ENCODE results near the gene DSG4.

Gene DSG4

DNA sequence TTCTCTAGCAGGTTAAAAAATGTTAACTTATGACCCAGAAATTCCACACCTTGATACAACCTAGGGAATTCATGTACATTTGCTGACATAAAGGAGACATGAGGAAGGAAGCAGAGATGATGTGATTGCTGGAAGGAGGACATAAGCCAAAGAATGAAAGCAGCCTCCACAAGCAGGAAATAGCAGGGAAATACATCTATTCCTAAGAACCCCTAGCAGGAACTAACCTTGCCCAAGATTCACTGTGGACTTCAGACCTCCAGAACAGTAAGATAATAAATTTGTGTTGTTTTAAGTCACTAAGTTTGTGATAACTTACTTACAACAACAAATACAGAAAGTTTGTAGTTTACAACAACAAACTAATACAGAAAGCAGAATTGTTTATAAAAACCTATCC is 4.6 kb upstream of the DSG4 start:
- TF ChIP-seq, protein P1, sequence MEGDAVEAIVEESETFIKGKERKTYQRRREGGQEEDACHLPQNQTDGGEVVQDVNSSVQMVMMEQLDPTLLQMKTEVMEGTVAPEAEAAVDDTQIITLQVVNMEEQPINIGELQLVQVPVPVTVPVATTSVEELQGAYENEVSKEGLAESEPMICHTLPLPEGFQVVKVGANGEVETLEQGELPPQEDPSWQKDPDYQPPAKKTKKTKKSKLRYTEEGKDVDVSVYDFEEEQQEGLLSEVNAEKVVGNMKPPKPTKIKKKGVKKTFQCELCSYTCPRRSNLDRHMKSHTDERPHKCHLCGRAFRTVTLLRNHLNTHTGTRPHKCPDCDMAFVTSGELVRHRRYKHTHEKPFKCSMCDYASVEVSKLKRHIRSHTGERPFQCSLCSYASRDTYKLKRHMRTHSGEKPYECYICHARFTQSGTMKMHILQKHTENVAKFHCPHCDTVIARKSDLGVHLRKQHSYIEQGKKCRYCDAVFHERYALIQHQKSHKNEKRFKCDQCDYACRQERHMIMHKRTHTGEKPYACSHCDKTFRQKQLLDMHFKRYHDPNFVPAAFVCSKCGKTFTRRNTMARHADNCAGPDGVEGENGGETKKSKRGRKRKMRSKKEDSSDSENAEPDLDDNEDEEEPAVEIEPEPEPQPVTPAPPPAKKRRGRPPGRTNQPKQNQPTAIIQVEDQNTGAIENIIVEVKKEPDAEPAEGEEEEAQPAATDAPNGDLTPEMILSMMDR (IDR thresholded peaks at IDR 0.05) = no peak

DNA sequence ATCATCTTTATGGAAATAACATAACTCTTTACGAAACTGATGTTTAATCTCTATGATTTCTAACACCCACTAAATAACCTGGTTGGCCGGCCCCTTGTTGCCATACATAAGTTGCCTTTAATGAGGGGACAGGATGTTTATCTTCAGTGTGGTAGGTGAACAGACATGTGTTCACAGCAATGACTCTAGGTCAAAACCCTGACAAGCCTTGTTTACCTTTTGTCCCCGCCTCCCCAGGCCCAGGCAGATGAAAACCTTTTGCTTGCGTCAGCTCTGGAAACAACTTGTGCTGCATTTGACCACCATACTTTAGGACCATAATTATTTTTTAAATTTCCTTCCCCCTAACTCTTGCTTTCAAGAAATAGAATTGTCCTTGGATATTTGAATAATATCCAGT is 2.9 kb upstream of the DSG4 start:
- TF ChIP-seq, protein P1 (IDR thresholded peaks at IDR 0.05) = no peak

DNA sequence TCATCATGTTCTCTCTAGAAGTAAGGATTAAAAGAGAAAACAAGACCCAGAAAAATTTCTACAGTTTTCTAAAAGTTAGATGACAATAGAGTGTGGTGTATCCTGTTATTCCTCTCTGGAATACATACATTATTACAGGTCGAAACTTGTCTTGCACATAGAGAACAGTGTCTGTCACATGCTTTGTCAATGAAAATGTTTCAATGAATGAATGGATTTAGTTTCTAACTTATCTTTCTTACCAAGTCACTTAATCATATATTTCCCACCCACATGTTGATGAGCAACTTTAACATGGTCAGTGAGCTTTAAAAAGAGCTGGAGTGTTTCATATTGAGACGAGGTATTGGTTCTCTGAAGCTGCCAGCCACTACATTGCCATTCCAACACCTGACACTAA is 4.3 kb downstream of the DSG4 start:
- TF ChIP-seq, protein P1 (IDR thresholded peaks at IDR 0.05) = no peak

DNA sequence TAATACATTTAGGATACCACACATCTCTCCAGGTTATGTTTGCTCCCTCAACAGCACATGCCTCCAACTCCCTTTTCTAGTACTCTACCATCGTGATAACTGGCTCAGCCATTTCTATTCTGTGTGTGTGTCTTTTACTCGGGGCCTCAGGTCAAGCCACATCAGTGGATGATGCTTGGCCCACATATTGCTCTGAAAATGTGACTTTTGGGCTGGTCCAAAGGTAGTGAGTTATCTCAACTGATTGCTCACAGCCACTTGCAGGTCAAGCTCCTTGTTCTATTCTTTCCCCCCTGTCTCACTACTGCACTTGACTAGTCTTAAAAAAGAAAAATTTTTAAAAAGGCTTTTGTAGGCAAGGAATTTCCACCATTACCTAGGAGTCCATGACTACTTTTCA is 5.5 kb downstream of the DSG4 start:
- TF ChIP-seq, protein P1 (IDR thresholded peaks at IDR 0.05) = no peak

DNA sequence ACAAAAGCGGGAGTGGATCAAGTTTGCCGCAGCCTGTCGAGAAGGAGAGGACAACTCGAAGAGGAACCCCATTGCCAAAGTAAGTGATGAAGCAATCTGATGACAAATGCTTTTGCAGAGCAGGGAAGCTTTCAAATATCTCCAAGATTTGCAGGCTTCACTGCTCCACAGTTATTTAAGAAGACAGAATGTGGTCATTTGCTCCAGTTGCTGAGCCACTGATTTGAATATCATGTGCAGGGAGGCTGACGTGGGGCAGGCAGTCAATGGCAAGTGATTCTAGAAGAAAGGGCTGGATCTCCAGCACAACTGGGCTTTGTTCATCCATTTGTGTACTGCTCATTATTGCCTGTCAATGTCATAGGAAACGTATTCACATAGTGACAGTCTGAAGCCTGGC is 10.2 kb downstream of the DSG4 start:
- TF ChIP-seq, protein P1 (IDR thresholded peaks at IDR 0.05) = no peak

DNA sequence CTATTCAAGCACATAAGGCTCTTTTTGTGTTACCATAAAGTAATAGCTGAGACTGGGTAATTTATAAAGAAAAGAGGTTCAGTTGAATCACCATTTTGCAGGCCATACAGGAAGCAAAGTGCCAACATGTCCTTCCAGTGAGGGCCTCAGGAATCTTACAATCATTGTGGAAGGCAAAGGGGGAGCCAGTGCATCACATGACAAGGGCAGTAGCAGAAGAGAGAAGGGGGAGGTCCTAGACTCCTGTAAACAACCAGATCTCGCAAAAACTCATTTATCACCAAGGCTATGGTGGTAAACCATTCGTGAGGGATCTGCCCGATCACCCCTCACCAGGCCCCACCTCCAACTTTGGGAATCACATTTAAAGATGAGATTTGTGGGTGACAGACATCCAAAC is 16.7 kb downstream of the DSG4 start:
- TF ChIP-seq, protein P1 (IDR thresholded peaks at IDR 0.05) = no peak

DNA sequence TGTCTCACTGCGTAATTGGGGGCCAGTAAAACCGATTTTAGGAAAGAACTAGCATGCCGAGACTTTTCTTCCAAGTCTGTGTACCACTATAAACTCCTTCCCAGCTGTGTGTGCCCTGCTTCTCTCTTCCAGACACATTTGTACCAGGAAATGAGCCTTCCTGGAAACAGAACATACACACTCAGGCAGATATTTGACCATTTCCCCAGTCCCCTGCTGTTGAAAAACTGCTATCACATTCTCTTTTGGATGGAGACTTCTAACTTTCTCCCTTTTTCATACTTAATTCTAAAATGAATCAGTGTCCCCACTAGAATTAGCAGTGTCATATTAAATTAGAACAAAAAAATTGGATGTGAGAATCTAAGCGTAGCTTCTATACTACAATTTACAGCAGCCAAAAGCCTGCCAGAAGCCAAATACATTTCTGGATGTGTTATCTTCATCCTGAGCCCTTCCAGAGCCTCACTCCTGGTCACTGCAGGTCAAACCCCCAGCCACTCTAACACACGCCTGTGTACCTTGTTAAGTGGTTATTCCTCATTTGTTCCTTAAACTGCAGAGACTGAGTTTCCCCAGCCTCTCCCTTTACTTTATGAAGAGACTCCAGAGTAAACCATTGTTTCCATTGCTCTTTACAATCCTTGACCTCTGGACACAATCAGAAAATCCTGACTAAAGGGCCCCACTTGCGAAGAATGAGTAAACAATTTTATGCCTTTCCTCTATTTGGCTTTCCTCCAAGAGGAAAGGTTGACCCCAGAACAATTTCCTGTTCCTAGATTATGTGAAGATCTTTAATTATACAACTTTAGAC is 20.4 kb downstream of the DSG4 start:
- TF ChIP-seq, protein P1 (IDR thresholded peaks at IDR 0.05) = no peak

DNA sequence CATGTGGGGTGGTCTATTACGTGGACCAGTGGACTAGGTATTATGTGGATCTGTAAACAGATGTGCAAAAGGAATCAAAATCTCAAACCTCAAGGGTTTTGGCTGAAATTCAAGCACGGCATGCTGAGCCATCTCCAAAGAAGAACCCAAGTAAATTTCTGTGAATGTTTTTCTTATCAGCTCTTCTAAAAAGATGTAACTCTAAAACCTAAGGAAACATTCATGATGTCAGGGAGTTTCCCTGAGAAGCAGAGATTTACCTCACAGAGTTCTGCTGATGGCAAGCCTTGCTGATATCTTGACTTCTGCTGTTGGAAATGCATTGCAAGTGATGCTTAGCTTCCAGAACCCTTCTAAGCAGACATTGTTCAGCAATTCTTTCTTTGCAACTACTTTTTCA is 21.6 kb downstream of the DSG4 start:
- TF ChIP-seq, protein P1 (IDR thresholded peaks at IDR 0.05) = no peak

Data from LNCAP (cell line).